Measurements from ENCODE around the gene CORIN.

DNA sequence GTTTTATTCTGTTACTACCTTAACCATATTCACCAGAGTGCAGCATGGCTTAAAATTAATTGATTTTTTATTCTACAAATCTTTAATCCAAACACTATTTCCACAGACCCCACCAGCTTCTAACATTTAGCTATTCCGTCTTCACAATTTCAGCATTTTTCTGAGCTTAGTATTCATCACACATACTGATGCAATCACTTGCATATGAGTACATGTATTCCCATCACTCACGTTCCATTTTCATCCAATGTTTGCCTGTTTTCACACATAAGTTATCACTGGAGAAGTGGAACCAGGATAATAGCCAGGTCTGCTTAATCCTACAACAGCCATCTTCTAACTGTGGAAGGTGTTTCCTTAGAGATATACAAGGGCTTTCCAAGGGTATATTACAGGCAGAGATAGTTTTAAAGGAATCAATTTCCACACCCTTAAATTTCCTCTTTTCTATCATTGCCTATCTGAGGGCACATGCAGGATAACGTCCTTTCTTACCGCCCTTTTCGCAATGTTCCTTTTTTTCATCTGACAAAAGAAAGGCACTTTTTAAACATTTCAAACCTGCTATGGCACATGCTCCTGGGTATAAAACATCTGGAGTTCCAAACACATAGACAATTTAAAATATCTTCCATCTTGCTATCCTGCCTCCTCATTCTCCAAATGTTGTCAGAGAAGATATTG, 115.8 kb downstream of the CORIN start:
- TF ChIP-seq EP300 (IDR thresholded peaks at IDR 0.05) (no peak), POLR2A (IDR thresholded peaks at IDR 0.05) (no peak), POLR2AphosphoS5 (IDR thresholded peaks at IDR 0.05) (no peak)
- TF ChIP-seq, protein P1, sequence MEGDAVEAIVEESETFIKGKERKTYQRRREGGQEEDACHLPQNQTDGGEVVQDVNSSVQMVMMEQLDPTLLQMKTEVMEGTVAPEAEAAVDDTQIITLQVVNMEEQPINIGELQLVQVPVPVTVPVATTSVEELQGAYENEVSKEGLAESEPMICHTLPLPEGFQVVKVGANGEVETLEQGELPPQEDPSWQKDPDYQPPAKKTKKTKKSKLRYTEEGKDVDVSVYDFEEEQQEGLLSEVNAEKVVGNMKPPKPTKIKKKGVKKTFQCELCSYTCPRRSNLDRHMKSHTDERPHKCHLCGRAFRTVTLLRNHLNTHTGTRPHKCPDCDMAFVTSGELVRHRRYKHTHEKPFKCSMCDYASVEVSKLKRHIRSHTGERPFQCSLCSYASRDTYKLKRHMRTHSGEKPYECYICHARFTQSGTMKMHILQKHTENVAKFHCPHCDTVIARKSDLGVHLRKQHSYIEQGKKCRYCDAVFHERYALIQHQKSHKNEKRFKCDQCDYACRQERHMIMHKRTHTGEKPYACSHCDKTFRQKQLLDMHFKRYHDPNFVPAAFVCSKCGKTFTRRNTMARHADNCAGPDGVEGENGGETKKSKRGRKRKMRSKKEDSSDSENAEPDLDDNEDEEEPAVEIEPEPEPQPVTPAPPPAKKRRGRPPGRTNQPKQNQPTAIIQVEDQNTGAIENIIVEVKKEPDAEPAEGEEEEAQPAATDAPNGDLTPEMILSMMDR (IDR thresholded peaks at IDR 0.05) = no peak

Measured in upper lobe of left lung (tissue), 4 donors.